ENCODE measurements around the gene EML5. TPM values are rescaled to one million over a fixed set of nuclear protein-coding genes. Genes with fewer than 3 reads are reported as not detected.

Gene EML5
- total and polyA plus RNA-seq, 2 donors (not counting 3 experiments of a cell fraction or from before 2014, with no cell fraction given): not detected

DNA sequence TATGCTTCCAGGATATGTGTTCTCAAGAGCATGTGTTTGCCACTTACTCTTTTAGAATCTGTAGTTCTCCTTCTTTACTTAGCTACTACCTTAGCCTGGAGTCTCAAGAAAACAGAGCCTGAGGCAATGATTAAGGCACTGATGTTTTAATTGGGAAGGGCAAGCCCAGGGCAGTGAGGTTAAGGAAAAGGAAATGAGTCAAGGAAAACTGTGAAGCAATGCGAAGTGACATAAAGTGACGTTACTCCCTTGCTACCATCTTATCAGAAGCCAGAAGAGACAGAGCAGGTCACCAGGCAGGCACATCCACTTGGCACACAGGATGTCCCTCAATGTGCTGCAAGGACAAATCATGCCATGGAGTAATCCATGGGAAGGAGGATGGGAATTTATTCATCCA lies 11.3 kb upstream of the EML5 start:
- peak; percentile 15 for DNase-seq (ENCODE audit: low read depth, low spot score)
- H3K4me2 ChIP-seq (ENCODE audit: insufficient read depth, low read length): no peak overlapping the region
- H4K20me1 ChIP-seq (replicated peaks; ENCODE audit: control insufficient read depth, extremely low read depth, insufficient read depth, low read length): no peaks in the 10 kb centered on the region
- no peak for TF ChIP-seq EZH2 (IDR thresholded peaks at IDR 0.05; ENCODE audit: borderline replicate concordance, low read depth, low read length, severe bottlenecking)
- TF ChIP-seq MYC (IDR thresholded peaks at IDR 0.05; ENCODE audit: low read depth, low read length): no peak
- TF ChIP-seq, protein P1, sequence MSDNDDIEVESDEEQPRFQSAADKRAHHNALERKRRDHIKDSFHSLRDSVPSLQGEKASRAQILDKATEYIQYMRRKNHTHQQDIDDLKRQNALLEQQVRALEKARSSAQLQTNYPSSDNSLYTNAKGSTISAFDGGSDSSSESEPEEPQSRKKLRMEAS (IDR thresholded peaks at IDR 0.05; ENCODE audit: insufficient read depth, insufficient read length): no peak
- no peak for TF ChIP-seq POLR2AphosphoS5 (IDR thresholded peaks at IDR 0.05; ENCODE audit: insufficient read depth, low read depth, low read length)
- TF ChIP-seq, protein P2, sequence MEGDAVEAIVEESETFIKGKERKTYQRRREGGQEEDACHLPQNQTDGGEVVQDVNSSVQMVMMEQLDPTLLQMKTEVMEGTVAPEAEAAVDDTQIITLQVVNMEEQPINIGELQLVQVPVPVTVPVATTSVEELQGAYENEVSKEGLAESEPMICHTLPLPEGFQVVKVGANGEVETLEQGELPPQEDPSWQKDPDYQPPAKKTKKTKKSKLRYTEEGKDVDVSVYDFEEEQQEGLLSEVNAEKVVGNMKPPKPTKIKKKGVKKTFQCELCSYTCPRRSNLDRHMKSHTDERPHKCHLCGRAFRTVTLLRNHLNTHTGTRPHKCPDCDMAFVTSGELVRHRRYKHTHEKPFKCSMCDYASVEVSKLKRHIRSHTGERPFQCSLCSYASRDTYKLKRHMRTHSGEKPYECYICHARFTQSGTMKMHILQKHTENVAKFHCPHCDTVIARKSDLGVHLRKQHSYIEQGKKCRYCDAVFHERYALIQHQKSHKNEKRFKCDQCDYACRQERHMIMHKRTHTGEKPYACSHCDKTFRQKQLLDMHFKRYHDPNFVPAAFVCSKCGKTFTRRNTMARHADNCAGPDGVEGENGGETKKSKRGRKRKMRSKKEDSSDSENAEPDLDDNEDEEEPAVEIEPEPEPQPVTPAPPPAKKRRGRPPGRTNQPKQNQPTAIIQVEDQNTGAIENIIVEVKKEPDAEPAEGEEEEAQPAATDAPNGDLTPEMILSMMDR (IDR thresholded peaks at IDR 0.05; ENCODE audit: extremely low read depth in 1 of 2, insufficient read depth in 1 of 2, low read depth in 1 of 2, low read length in 2 of 2): no peak
- TF ChIP-seq JUN (IDR thresholded peaks at IDR 0.05; ENCODE audit: borderline replicate concordance, insufficient read depth, insufficient read length, low read depth): no peak
- TF ChIP-seq FOS (IDR thresholded peaks at IDR 0.05; ENCODE audit: borderline replicate concordance, insufficient read depth, low read length): no peak
- no peak for TF ChIP-seq POLR2A (IDR thresholded peaks at IDR 0.05; ENCODE audit: low read depth, low read length)
- TF ChIP-seq GATA2 (IDR thresholded peaks at IDR 0.05; ENCODE audit: insufficient read depth, insufficient read length, low read depth, low read length): no peak
- no peaks in the 10 kb centered on the region for H3K4me1 ChIP-seq (ENCODE audit: control insufficient read depth, extremely low read depth, insufficient read depth, low read length)
- no peaks in the 10 kb centered on the region for H3K36me3 ChIP-seq (ENCODE audit: control insufficient read depth in 2 of 2, extremely low read depth in 1 of 2, insufficient read depth in 2 of 2, low read length in 2 of 2)
- H3K9ac ChIP-seq (replicated peaks; ENCODE audit: extremely low read depth, insufficient read depth, low read length): no peak overlapping the region
- no peak overlapping the region for H2AFZ ChIP-seq (ENCODE audit: low read depth, low read length)
- H3K9me3 ChIP-seq (replicated peaks; ENCODE audit: control insufficient read depth, insufficient read depth, low read length): no peaks in the 10 kb centered on the region
- H3K27me3 ChIP-seq (ENCODE audit: control insufficient read depth in 2 of 2, insufficient read depth in 2 of 2, low read length in 2 of 2): no peaks in the 10 kb centered on the region
- dilution Hi-C loops (cut with MboI; ENCODE audit: extremely low pct_ligation_motif_present, low sequenced_read_pairs) (no loop called here), intact Hi-C loops (cut with micrococcal nuclease) (no loop called here)
- CTCF ChIA-PET: no interaction called here
- no peak overlapping the region for H3K27ac ChIP-seq (ENCODE audit: insufficient read depth, low read depth, low read length)
- POLR2A ChIA-PET: no interaction called here
- H3K79me2 ChIP-seq (ENCODE audit: control insufficient read depth, insufficient read depth, low read length): no peaks in the 10 kb centered on the region
- BruUV-seq (replicated peaks): no TSS peak
- FAIRE-seq: peak; percentile 26
- no peak overlapping the region for H3K4me3 ChIP-seq (replicated peaks in 1 of 3; ENCODE audit: insufficient read depth in 1 of 3, low read depth in 1 of 3, low read length in 3 of 3)
- H3K9me1 ChIP-seq (replicated peaks; ENCODE audit: control insufficient read depth, extremely low read depth, insufficient read depth, low read length): no peaks in the 10 kb centered on the region

Data from endothelial cell of umbilical vein (primary cell).